Right ventricle myocardium inferior (tissue), 1 donor: Measurements from ENCODE around the gene ZFYVE28. TPM values are rescaled to one million over a fixed set of nuclear protein-coding genes. Genes with fewer than 3 reads are reported as not detected.
A peak's percentile ranks its signal among the peaks of the same experiment; 100 is the strongest.
"Not testable (repeated sequence)": the region's sequence is repeated elsewhere in the genome, so short reads cannot be mapped to it uniquely, and the experiment has no call there.

Experiments used
- ATAC-seq: fragments of 200-7000 bp; cut with Tn5 transposase; one replicate; pipeline ENCODE4 v1.9.1; 2020; ENCODE audit warnings: mild to moderate bottlenecking, moderate library complexity
- DNase-seq: peaks from one replicate; pipeline ENCODE4 v3.0.0; 2021; ENCODE audit errors: missing footprints
- intact Hi-C: fragments of 100-400 bp; cut with DNase I; formaldehyde crosslinking; loops from one replicate; pipeline ENCODE4 v1.11.0; 2022
- total RNA-seq: library from RNA; stranded (reverse); fragmentation: NEBNext Ultra II Directional; extraction: Animal tissue kit (Norgen Biotek cat#: 25700); gene quantifications from one replicate; pipeline ENCODE4 v1.2.1, GENCODE V29; 2021
- donor health status: DM: no; HTN: yes; CAD: no; lungs with severe emphysema.

Gene ZFYVE28
- total RNA-seq, 1 donor from 2014 or later, result 6.5 TPM

GRCh38 chr4:2433609-2434350, 15.3 kb upstream of the ZFYVE28 start:
- ATAC-seq (no peak), DNase-seq (no peak)
- intact Hi-C loops, result no loop called here

GRCh38 chr4:2432991-2433530, 14.6 kb upstream of the ZFYVE28 start:
- intact Hi-C loops, result no loop called here
- no peak for DNase-seq
- ATAC-seq, result peak; percentile 44

- DNase-seq (no peak), ATAC-seq (no peak)
- intact Hi-C loops, result no loop called here
These were observed 13.6 kb upstream of the ZFYVE28 start for GRCh38 chr4:2432004-2432403.

GRCh38 chr4:2429945-2430757, 11.7 kb upstream of the ZFYVE28 start:
- ATAC-seq, intact Hi-C loops, DNase-seq: not testable (repeated sequence)

GRCh38 chr4:2428496-2429213, 10.2 kb upstream of the ZFYVE28 start:
- intact Hi-C loops, result no loop called here
- DNase-seq, result no peak
- ATAC-seq, result no peak

- DNase-seq, result no peak
- no peak for ATAC-seq
- intact Hi-C loops, result no loop called here
These were observed 9.2 kb upstream of the ZFYVE28 start for GRCh38 chr4:2427383-2428334.

GRCh38 chr4:2426711-2427275, 8.3 kb upstream of the ZFYVE28 start:
- DNase-seq (no peak), ATAC-seq (no peak)
- intact Hi-C loops, result no loop called here

GRCh38 chr4:2426069-2426397, 7.6 kb upstream of the ZFYVE28 start:
- ATAC-seq (no peak), DNase-seq (no peak)
- intact Hi-C loops, result no loop called here

- intact Hi-C loops, result no loop called here
- DNase-seq (no peak), ATAC-seq (no peak)
These were observed 7.1 kb upstream of the ZFYVE28 start for GRCh38 chr4:2425386-2426068.

- no peak for DNase-seq
- intact Hi-C loops, result loop anchor here (5.0 kb wide), 1 partner anchor 113 kb away; the partner anchor contains the start of gene FAM193A
- ATAC-seq, result no peak
These were observed 6.1 kb upstream of the ZFYVE28 start for GRCh38 chr4:2424581-2424980.

GRCh38 chr4:2423695-2424094, 5.2 kb upstream of the ZFYVE28 start:
- intact Hi-C loops, result loop anchor here (5.0 kb wide), 1 partner anchor 114 kb away; the partner anchor contains the start of gene FAM193A
- ATAC-seq (no peak), DNase-seq (no peak)

- DNase-seq (no peak), ATAC-seq (no peak)
- intact Hi-C loops, result loop anchor here (5.0 kb wide), 1 partner anchor 114 kb away; the partner anchor contains the start of gene FAM193A
These were observed 4.6 kb upstream of the ZFYVE28 start for GRCh38 chr4:2423066-2423465.

GRCh38 chr4:2421928-2422327, 3.5 kb upstream of the ZFYVE28 start:
- intact Hi-C loops, result loop anchor here (5.0 kb wide), 1 partner anchor 115 kb away; the partner anchor contains the start of gene FAM193A
- DNase-seq (no peak), ATAC-seq (no peak)

GRCh38 chr4:2419814-2420213, 1.4 kb upstream of the ZFYVE28 start:
- intact Hi-C loops, result loop anchor here (2.0 to 5.0 kb wide), 4 partner anchors 49 to 542 kb away; partner anchors contain the start of genes FAM193A, GRK4, HAUS3 and NOP14
- DNase-seq (peak; percentile 63), ATAC-seq (no peak)

GRCh38 chr4:2418650-2419571, 466 bp upstream of the ZFYVE28 start, which contains the start of gene CFAP99:
TSS of gene CFAP99 (plus strand) at chr4:2418955.
- intact Hi-C loops, result loop anchor here (1.0 to 5.0 kb wide), 4 partner anchors 50 to 543 kb away; partner anchors contain the start of genes GRK4, HAUS3, MXD4 and NOP14
- ATAC-seq (peak; percentile 97), DNase-seq (peak; percentile 99)
